ENCODE data around the gene ANGPTL2. TPM values are rescaled to one million over a fixed set of nuclear protein-coding genes. Genes with fewer than 3 reads are reported as not detected.
A peak's percentile ranks its signal among the peaks of the same experiment; 100 is the strongest.
"Not testable (repeated sequence)": the region's sequence is repeated elsewhere in the genome, so short reads cannot be mapped to it uniquely, and the experiment has no call there.

Gene ANGPTL2
- not detected in 2 replicates for total RNA-seq

DNA sequence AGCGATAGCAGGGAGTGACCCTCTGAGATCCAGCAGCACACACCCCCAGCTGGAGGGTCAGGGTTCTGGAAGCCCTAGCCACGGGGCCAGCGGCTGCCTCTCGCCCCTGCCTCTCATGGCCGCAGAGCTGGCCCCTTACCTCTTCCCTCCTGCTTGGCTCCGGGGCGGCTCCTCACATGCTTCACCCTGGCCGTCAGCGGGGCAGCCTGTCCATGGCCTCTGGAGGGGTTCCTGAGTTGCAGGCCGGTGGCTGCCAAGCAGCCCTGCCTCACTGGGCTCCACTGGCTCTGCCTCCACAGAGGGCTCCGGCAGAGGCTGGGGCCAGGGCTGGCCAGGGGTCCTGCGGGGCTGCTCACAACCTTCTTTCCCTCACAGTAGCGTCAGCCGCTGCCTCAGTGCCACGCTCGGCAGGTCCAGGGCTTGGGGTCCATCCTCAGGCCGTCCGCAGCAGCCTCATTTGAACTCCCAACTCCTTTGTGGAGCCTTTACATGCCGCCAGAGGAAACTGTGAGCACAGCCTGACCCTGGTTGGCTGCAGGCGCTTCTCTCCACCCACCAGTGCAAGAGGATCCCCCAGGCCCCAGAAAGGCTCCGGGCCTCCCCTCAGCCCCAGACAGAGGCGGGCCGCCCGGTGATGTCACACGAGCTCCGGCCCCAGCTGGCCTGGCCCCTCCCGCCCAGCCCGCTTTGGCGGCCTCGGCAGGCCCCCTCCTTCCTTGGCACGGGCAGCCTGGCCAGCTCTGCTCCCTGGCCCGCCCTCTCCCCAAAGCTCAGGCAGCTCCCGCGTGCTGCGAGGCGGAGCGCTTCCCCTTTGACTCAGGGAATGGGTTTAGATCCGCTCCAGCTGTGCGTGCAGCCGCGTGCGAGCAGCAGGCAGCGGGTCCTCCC is at the start of gene ANGPTL2:
Gene ANGPTL2 (minus strand): TSS at position 460 of the 888 bp plus-strand sequence. CDS start 13,904 bp downstream, outside the sequence.
- peak; percentile 63 for DNase-seq
- H3K27me3 Mint-ChIP-seq = peaks cover 65% of the 10 kb centered on the region
- no peak within 1 kb of the TSS for H3K27ac Mint-ChIP-seq
- H3K4me1 Mint-ChIP-seq = peaks cover 2% of the 10 kb centered on the region
- intact Hi-C loops (cut with micrococcal nuclease) = no loop called here
- H3K4me3 Mint-ChIP-seq = no peak within 1 kb of the TSS
- H3K9me3 Mint-ChIP-seq = no peaks in the 10 kb centered on the region
- H3K36me3 Mint-ChIP-seq (ENCODE audit: low read depth) = no peaks in the 10 kb centered on the region

DNA sequence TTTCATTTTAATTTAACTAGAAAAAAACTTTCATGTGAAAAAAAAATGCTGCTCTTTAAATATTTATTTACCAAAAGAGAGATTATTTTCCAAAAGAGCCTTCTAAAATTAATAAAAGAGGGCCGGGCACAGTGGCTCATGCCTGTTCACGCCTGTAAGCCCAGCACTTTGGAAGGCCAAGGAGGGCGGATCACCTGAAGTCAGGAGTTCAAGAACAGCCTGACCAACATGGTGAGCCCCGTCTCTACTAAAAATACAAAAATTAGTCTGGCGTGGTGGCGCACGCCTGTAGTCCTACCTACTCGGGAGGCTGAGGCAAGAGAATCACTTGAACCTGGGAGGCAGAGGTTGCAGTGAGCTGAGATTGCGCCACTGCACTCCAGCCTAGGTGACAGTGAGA is 48.9 kb upstream of the ANGPTL2 start:
- H3K27ac Mint-ChIP-seq; H3K36me3 Mint-ChIP-seq (ENCODE audit: low read depth); H3K4me3 Mint-ChIP-seq; intact Hi-C loops (cut with micrococcal nuclease); DNase-seq; H3K9me3 Mint-ChIP-seq; H3K27me3 Mint-ChIP-seq; H3K4me1 Mint-ChIP-seq: not testable (repeated sequence)

GRCh38 chr9:127170652-127171051 is 48.2 kb upstream of the ANGPTL2 start:
- no peaks in the 10 kb centered on the region for H3K9me3 Mint-ChIP-seq
- H3K4me3 Mint-ChIP-seq = no peak overlapping the region
- peaks cover 9% of the 10 kb centered on the region for H3K4me1 Mint-ChIP-seq
- peaks cover 4% of the 10 kb centered on the region for H3K27me3 Mint-ChIP-seq
- H3K27ac Mint-ChIP-seq = no peak overlapping the region
- H3K36me3 Mint-ChIP-seq (ENCODE audit: low read depth) = no peaks in the 10 kb centered on the region
- intact Hi-C loops (cut with micrococcal nuclease) = no loop called here
- DNase-seq = no peak

DNA sequence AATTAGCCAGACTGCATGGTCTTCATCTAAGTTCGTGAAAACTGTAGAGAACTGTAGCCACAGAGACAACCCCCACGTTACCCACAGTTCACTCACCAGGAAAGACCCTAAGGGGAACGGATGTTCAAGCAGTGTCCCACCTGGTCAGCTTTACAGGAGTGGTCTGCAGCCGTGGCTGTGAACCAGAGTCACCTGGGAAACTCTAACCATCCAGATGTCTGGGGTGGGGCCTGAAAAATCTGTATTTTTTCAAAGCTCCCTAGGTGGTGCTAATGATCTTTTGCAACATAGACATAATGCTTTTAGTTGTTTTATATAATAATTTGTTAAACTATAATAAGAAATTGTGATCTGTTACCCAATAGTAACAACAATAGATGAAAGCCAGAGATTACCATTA is 47.7 kb upstream of the ANGPTL2 start:
- H3K9me3 Mint-ChIP-seq = no peaks in the 10 kb centered on the region

GRCh38 chr9:127169575-127169883 is 47.1 kb upstream of the ANGPTL2 start:
- intact Hi-C loops (cut with micrococcal nuclease) = no loop called here
- H3K4me1 Mint-ChIP-seq = peaks cover 9% of the 10 kb centered on the region

More for the DNA sequence above, 47.7 kb upstream of the ANGPTL2 start:
- peaks cover 9% of the 10 kb centered on the region for H3K4me1 Mint-ChIP-seq
- H3K4me3 Mint-ChIP-seq = no peak overlapping the region
- no peaks in the 10 kb centered on the region for H3K36me3 Mint-ChIP-seq (ENCODE audit: low read depth)
- H3K27me3 Mint-ChIP-seq = peaks cover 4% of the 10 kb centered on the region
- no peak for DNase-seq
- no peak overlapping the region for H3K27ac Mint-ChIP-seq
- intact Hi-C loops (cut with micrococcal nuclease) = no loop called here

DNA sequence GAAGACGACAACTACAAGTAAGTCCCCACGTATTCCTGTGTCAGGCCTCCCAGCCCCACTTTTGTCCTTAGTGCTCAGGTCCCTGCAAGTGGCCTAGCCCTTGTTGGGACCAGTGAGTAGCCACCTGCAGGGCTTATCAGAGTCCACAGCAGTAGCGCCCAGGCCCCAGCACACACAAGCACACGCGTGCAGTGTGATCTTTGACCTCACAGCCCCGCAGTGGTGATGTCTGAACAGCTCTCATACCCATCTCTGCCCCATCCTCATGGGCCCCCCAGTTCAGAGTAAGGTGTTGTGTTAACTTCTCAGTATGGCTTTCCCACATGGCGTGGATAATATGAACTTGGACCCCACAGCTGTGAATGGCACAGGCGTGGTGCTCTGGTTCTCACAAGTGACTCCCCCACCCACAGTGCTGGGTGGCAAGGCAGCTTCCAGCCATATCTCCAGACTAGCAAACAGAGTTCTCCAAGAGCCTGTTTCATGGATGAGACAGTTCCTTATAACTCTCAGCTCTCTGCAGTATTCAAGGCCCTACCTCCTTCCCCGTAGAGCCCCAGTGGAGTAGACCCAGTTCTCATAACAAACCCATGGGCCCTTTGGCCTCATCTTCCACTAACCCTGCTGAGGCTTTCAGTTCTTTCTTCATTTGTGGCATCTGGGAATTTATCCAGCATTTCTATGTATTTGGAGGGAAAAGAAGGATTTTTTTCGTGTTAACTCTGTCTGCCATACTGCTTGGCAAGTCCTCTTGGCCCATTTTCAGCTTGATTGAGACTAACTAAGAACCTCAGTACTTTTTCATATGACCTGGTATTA is 46.5 kb upstream of the ANGPTL2 start:
- Mint-ChIP-seq H3K4me3 (no peak overlapping the region), H3K9me3 (no peaks in the 10 kb centered on the region), H3K36me3 (ENCODE audit: low read depth) (no peaks in the 10 kb centered on the region), H3K4me1 (peaks cover 6% of the 10 kb centered on the region), H3K27me3 (peaks cover 4% of the 10 kb centered on the region), H3K27ac (no peak overlapping the region)
- DNase-seq = no peak
- intact Hi-C loops (cut with micrococcal nuclease) = no loop called here

More at GRCh38 chr9:127169575-127169883, 47.1 kb upstream of the ANGPTL2 start:
- H3K9me3 Mint-ChIP-seq = no peaks in the 10 kb centered on the region
- no peak overlapping the region for H3K27ac Mint-ChIP-seq
- no peak for DNase-seq
- no peaks in the 10 kb centered on the region for H3K36me3 Mint-ChIP-seq (ENCODE audit: low read depth)
- H3K4me3 Mint-ChIP-seq = no peak overlapping the region
- H3K27me3 Mint-ChIP-seq = peaks cover 4% of the 10 kb centered on the region

- no peaks in the 10 kb centered on the region for H3K9me3 Mint-ChIP-seq
- H3K4me1 Mint-ChIP-seq = peaks cover 16% of the 10 kb centered on the region
Observed at GRCh38 chr9:127167560-127168326, 45.3 kb upstream of the ANGPTL2 start.

GRCh38 chr9:127166651-127167524 is 44.5 kb upstream of the ANGPTL2 start:
- H3K4me3 Mint-ChIP-seq = no peak overlapping the region
- no peaks in the 10 kb centered on the region for H3K9me3 Mint-ChIP-seq
- intact Hi-C loops (cut with micrococcal nuclease) = no loop called here
- H3K4me1 Mint-ChIP-seq = peaks cover 22% of the 10 kb centered on the region
- H3K36me3 Mint-ChIP-seq (ENCODE audit: low read depth) = no peaks in the 10 kb centered on the region
- peaks cover 2% of the 10 kb centered on the region for H3K27me3 Mint-ChIP-seq
- DNase-seq = no peak
- no peak overlapping the region for H3K27ac Mint-ChIP-seq

More at GRCh38 chr9:127167560-127168326, 45.3 kb upstream of the ANGPTL2 start:
- no peak for DNase-seq
- peaks cover 2% of the 10 kb centered on the region for H3K27me3 Mint-ChIP-seq
- H3K36me3 Mint-ChIP-seq (ENCODE audit: low read depth) = no peaks in the 10 kb centered on the region
- no peak overlapping the region for H3K27ac Mint-ChIP-seq
- intact Hi-C loops (cut with micrococcal nuclease) = no loop called here
- H3K4me3 Mint-ChIP-seq = no peak overlapping the region

GRCh38 chr9:127166111-127166510 is 43.7 kb upstream of the ANGPTL2 start:
- Mint-ChIP-seq H3K9me3 (no peaks in the 10 kb centered on the region), H3K36me3 (ENCODE audit: low read depth) (no peaks in the 10 kb centered on the region), H3K27me3 (peaks cover 2% of the 10 kb centered on the region), H3K4me1 (peaks cover 22% of the 10 kb centered on the region), H3K27ac (no peak overlapping the region), H3K4me3 (no peak overlapping the region)
- intact Hi-C loops (cut with micrococcal nuclease) = no loop called here
- DNase-seq = no peak

DNA sequence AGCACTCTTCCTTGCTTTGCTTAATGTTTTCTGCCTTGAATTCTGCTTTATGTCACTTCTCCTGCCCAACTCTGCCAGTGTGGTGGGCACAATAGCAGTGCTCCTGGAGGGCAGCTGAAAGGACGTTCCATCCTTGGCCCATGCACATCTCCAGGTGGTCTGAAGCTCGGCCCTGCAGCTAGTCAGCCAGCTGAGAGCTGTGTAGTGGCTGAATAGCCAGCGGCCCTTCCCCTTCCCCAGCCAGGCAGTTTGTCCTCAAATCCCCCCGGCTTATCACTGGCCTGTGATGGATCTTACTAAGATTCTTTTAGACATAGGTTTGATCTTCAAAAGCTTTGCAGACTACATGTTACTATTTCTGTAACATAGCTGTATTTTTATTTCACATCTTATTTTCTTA is 42.7 kb upstream of the ANGPTL2 start:
- no peak overlapping the region for H3K4me3 Mint-ChIP-seq
- no peak overlapping the region for H3K27ac Mint-ChIP-seq
- no peak for DNase-seq

DNA sequence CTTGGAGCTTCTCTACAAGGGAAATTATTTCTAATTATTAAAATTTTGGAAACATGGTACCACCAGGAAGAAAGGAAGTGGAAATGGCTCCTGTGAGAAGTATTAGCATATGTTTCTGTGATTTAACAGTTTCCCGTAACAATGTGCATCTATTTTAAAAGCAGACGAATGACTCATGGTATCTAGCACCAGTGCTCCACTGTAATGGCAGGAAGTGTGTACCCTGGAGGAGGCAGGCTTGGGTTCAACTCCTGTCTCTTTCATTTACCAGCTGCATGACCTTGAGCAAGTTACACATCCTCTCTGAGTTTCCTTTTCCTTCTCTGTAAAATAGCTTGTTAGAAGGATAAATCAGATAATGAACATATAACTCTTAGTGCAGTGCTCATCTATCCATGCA is 41.0 kb upstream of the ANGPTL2 start:
- no peaks in the 10 kb centered on the region for H3K9me3 Mint-ChIP-seq
- DNase-seq = peak; percentile 66
- intact Hi-C loops (cut with micrococcal nuclease) = no loop called here
- no peak overlapping the region for H3K27ac Mint-ChIP-seq
- H3K4me1 Mint-ChIP-seq = peaks cover 22% of the 10 kb centered on the region
- H3K4me3 Mint-ChIP-seq = no peak overlapping the region
- peaks cover 5% of the 10 kb centered on the region for H3K27me3 Mint-ChIP-seq
- H3K36me3 Mint-ChIP-seq (ENCODE audit: low read depth) = no peaks in the 10 kb centered on the region

More for the DNA sequence above, 42.7 kb upstream of the ANGPTL2 start:
- peaks cover 22% of the 10 kb centered on the region for H3K4me1 Mint-ChIP-seq
- no peaks in the 10 kb centered on the region for H3K9me3 Mint-ChIP-seq
- H3K36me3 Mint-ChIP-seq (ENCODE audit: low read depth) = no peaks in the 10 kb centered on the region
- peaks cover 2% of the 10 kb centered on the region for H3K27me3 Mint-ChIP-seq
- intact Hi-C loops (cut with micrococcal nuclease) = no loop called here

- H3K4me3 Mint-ChIP-seq = no peak overlapping the region
Observed at GRCh38 chr9:127162864-127163365, 40.5 kb upstream of the ANGPTL2 start.

More at GRCh38 chr9:127162864-127163365, 40.5 kb upstream of the ANGPTL2 start:
- peaks cover 8% of the 10 kb centered on the region for H3K27me3 Mint-ChIP-seq
- DNase-seq = no peak
- no peak overlapping the region for H3K27ac Mint-ChIP-seq
- intact Hi-C loops (cut with micrococcal nuclease) = no loop called here
- no peaks in the 10 kb centered on the region for H3K9me3 Mint-ChIP-seq
- no peaks in the 10 kb centered on the region for H3K36me3 Mint-ChIP-seq (ENCODE audit: low read depth)
- peaks cover 22% of the 10 kb centered on the region for H3K4me1 Mint-ChIP-seq
